Endodermal cell (in vitro differentiated cells): Measurements from ENCODE around the gene GPR141. TPM values are rescaled to one million over a fixed set of nuclear protein-coding genes. Genes with fewer than 3 reads are reported as not detected.

Experiments
- DNase-seq: peaks from one replicate; pipeline ENCODE4 v3.0.0-alpha.2; 2017
- H3K27ac ChIP-seq: 2 replicates; pipeline ENCODE4 v1.5.1; 2013; ENCODE audit warnings: mild to moderate bottlenecking, low read depth, low read length, moderate library complexity
- H3K27me3 ChIP-seq: 2 replicates; pipeline ENCODE4 v1.6.1; 2013; ENCODE audit warnings: mild to moderate bottlenecking, low read length, moderate library complexity; ENCODE audit not compliant: insufficient read depth, control insufficient read depth, poor library complexity, severe bottlenecking
- H3K36me3 ChIP-seq: 2 replicates; pipeline ENCODE4 v1.7.0; 2013; ENCODE audit warnings: mild to moderate bottlenecking, low read length, moderate library complexity; ENCODE audit not compliant: control insufficient read depth, insufficient read depth
- H3K4me1 ChIP-seq: one replicate; pipeline ENCODE4 v1.7.0; 2013; ENCODE audit warnings: low read length; ENCODE audit not compliant: control insufficient read depth, insufficient read depth
- H3K4me3 ChIP-seq: 2 replicates; pipeline ENCODE4 v1.5.1; 2013; ENCODE audit warnings: mild to moderate bottlenecking, low read length, moderate library complexity
- H3K9ac ChIP-seq: 2 replicates; pipeline ENCODE4 v1.6.1; 2013; ENCODE audit warnings: mild to moderate bottlenecking, low read length, moderate library complexity; ENCODE audit not compliant: poor library complexity, severe bottlenecking; ENCODE audit errors: extremely low read depth
- H3K9me3 ChIP-seq: 2 replicates; pipeline ENCODE4 v1.6.1; 2013; ENCODE audit warnings: mild to moderate bottlenecking, low read length, moderate library complexity; ENCODE audit not compliant: control insufficient read depth
- H3K27ac Mint-ChIP-seq: 2 replicates; pipeline ENCODE4 v1.8.0; 2020; ENCODE audit warnings: mixed read lengths
- H3K27me3 Mint-ChIP-seq: 2 replicates; pipeline ENCODE4 v1.8.0; 2021; ENCODE audit warnings: mild to moderate bottlenecking, mixed read lengths; ENCODE audit not compliant: insufficient read depth
- H3K36me3 Mint-ChIP-seq: 2 replicates; pipeline ENCODE4 v1.8.0; 2020; ENCODE audit warnings: low read depth, mixed read lengths
- H3K4me1 Mint-ChIP-seq: 2 replicates; pipeline ENCODE4 v1.8.0; 2020; ENCODE audit warnings: mixed read lengths
- H3K4me3 Mint-ChIP-seq: 2 replicates; pipeline ENCODE4 v1.8.0; 2020; ENCODE audit warnings: mild to moderate bottlenecking, moderate library complexity, mixed read lengths
- H3K9me3 Mint-ChIP-seq: 2 replicates; pipeline ENCODE4 v1.8.0; 2020; ENCODE audit warnings: mild to moderate bottlenecking, mixed read lengths
- WGBS, 2 experiments: methylation state at CpG; one replicate each; pipeline versions ENCODE4 v1.1.5 to v1.1.7; 2013; ENCODE audit warnings: missing lambda C conversion rate in 2 of 2, mixed read lengths in 1 of 2; ENCODE audit not compliant: insufficient coverage in 1 of 2, insufficient read length in 1 of 2; 5-methylcytosine and 5-hydroxymethylcytosine counted together
- total RNA-seq, 2 donors: library from RNA; stranded (reverse); fragmentation: NEBNext Ultra II Directional in 1 of 2; extraction: Animal tissue kit (Norgen Biotek cat#: 25700) in 1 of 2; gene quantifications; 2 replicates in 1 of 2; 3 replicates in 1 of 2; pipeline ENCODE4 v1.2.1, GENCODE V29; 2021
- TF ChIP-seq, protein P1 (sequence below): fragments of 200-600 bp; sonication (generic); conservative IDR thresholded peaks from 2 replicates; pipeline ENCODE4 v1.5.0; 2021; ENCODE audit warnings: antibody characterized with exemption, mild to moderate bottlenecking

The GPR141 gene
- total RNA-seq, 2 donors from 2014 or later = 1.9 to 3.9 TPM

DNA sequence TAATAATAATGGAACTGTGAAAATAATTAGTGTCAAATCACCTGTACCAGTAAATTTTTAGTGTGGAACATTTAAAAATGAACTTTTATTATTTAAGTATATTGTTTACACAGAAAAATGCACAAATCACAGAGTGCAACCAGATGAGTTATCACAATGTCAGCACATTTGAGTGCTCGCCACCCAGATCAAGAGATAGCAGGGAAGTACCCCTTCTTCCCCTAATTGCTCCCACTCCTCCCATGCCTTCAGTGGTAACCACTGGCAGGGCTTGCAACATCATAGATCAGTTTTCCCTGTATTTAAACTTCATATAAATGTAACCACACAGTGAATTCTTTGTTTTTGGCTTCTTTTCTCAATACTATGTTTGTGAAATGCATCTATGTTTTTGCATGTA is 7.8 kb upstream of the GPR141 start:
- no peaks in the 10 kb centered on the region for H3K36me3 Mint-ChIP-seq
- Histone ChIP-seq H3K9ac (no peak overlapping the region), H3K4me3 (no peak overlapping the region), H3K9me3 (no peaks in the 10 kb centered on the region), H3K36me3 (no peaks in the 10 kb centered on the region), H3K27ac (no peak overlapping the region), H3K4me1 (no peaks in the 10 kb centered on the region), H3K27me3 (no peaks in the 10 kb centered on the region)
- no peaks in the 10 kb centered on the region for H3K27me3 Mint-ChIP-seq
- no peaks in the 10 kb centered on the region for H3K9me3 Mint-ChIP-seq
- TF ChIP-seq, protein P1, sequence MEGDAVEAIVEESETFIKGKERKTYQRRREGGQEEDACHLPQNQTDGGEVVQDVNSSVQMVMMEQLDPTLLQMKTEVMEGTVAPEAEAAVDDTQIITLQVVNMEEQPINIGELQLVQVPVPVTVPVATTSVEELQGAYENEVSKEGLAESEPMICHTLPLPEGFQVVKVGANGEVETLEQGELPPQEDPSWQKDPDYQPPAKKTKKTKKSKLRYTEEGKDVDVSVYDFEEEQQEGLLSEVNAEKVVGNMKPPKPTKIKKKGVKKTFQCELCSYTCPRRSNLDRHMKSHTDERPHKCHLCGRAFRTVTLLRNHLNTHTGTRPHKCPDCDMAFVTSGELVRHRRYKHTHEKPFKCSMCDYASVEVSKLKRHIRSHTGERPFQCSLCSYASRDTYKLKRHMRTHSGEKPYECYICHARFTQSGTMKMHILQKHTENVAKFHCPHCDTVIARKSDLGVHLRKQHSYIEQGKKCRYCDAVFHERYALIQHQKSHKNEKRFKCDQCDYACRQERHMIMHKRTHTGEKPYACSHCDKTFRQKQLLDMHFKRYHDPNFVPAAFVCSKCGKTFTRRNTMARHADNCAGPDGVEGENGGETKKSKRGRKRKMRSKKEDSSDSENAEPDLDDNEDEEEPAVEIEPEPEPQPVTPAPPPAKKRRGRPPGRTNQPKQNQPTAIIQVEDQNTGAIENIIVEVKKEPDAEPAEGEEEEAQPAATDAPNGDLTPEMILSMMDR = no peak
- WGBS, 2 experiments = 86 to 100% methylated on average over 1 of the region's 1 CpG
- H3K27ac Mint-ChIP-seq = no peak overlapping the region
- no peak overlapping the region for H3K4me3 Mint-ChIP-seq
- H3K4me1 Mint-ChIP-seq = no peaks in the 10 kb centered on the region
- no peak for DNase-seq

DNA sequence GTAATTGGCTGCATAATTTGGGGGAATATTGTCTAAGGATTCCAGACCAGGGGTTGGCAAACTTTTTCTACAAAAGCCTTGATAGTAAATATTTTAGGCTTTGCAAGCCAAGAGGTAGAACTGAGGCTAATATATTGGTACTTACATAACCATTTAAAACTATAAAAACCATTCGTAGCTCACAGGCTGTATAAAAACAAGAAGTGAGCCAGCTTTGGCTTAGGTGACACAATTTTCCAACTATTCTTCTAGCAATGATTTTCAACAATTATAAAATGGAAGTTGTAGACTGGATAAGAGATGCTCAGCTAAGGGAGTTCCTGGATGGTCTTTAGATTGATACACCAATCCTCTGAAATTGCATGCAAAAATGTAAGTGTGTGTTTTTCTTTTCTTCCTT is 1.4 kb downstream of the GPR141 start:
- Mint-ChIP-seq H3K9me3 (no peaks in the 10 kb centered on the region), H3K27me3 (no peaks in the 10 kb centered on the region), H3K27ac (no peak overlapping the region), H3K4me1 (peaks cover 6% of the 10 kb centered on the region), H3K36me3 (no peaks in the 10 kb centered on the region), H3K4me3 (no peak overlapping the region)
- H3K36me3 ChIP-seq = no peaks in the 10 kb centered on the region
- no peaks in the 10 kb centered on the region for H3K27me3 ChIP-seq
- 94% methylated on average over 1 of the region's 1 CpG; no CpG with 5 or more reads in 1 of the 2 experiments for WGBS, 2 experiments
- no peak overlapping the region for H3K27ac ChIP-seq
- DNase-seq = no peak
- TF ChIP-seq, protein P1 = no peak
- H3K4me3 ChIP-seq = no peak overlapping the region
- H3K4me1 ChIP-seq = no peaks in the 10 kb centered on the region
- H3K9ac ChIP-seq = no peak overlapping the region
- H3K9me3 ChIP-seq = no peaks in the 10 kb centered on the region

DNA sequence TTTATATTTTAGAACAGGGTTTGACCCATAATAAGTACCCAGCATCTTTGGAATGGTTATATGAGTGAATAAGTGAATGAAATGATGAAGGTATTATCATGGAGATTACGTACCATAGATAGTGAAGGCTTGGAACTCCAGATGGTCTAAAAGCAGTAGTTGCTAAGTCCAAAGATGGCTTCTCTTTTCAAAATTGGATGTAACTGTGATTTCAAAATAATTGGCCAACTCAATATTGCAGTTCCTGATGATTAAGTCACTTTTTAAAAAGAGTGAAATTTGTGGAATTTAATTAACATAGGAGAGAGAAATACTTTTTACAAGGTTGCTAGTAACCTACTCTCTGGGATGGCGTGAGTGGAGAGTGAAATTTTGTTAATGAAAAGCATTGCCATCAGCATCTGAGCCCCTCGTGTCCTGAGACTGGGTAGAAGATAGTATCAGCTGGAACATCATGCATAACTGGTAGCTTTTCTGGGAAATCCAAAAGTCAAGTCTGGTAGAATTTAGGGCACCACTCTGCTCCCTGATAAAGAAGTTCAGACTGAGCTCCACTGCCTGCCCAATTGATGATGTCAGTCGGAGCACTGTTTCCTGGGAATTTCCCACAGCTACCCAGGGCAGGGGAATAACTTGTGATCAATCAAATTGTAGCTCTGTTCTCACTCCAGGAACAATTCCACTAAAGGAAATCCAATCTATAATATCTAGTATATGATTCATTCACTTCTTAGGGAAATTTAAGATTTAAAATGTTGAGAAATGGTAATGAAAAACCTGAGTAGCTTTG is 3.2 kb downstream of the GPR141 start:
- Histone ChIP-seq H3K9ac (no peak overlapping the region), H3K9me3 (no peaks in the 10 kb centered on the region), H3K4me3 (no peak overlapping the region), H3K4me1 (no peaks in the 10 kb centered on the region), H3K27ac (no peak overlapping the region), H3K27me3 (no peaks in the 10 kb centered on the region), H3K36me3 (no peaks in the 10 kb centered on the region)
- H3K4me3 Mint-ChIP-seq = no peak overlapping the region
- peaks cover 6% of the 10 kb centered on the region for H3K4me1 Mint-ChIP-seq
- H3K9me3 Mint-ChIP-seq = no peaks in the 10 kb centered on the region
- WGBS, 2 experiments = 93 to 97% methylated on average over 4 of the region's 4 CpGs
- no peaks in the 10 kb centered on the region for H3K36me3 Mint-ChIP-seq
- no peaks in the 10 kb centered on the region for H3K27me3 Mint-ChIP-seq
- H3K27ac Mint-ChIP-seq = no peak overlapping the region
- TF ChIP-seq, protein P1 = no peak
- DNase-seq = no peak
